HCT116 (cell line): ENCODE results near the gene ZNF512. TPM values are rescaled to one million over a fixed set of nuclear protein-coding genes. Genes with fewer than 3 reads are reported as not detected.

Experiments
- ATAC-seq: fragments of 200-7000 bp; cut with Tn5 transposase; 2 replicates; pipeline ENCODE4 v1.9.1; 2020; ENCODE audit warnings: mild to moderate bottlenecking, moderate library complexity
- BruUV-seq: library from RNA; stranded (reverse); fragments of 400-500 nt; replicated peaks from 2 replicates; lab custom pipeline; 2021; lab: Mats Ljungman, UMichigan
- CTCF ChIA-PET: fragments of 300-600 bp; sonication (Branson Sonifier 250); formaldehyde crosslinking; loops from one replicate; lab custom pipeline; 2021; ENCODE audit warnings: antibody characterized with exemption; lab: Charles Lee
- POLR2A ChIA-PET: fragments of 300-600, 350-600 bp; sonication (Branson Sonifier 250); formaldehyde crosslinking; loops from one replicate; lab custom pipeline; 2021; ENCODE audit warnings: antibody characterized with exemption; lab: Charles Lee
- RAD21 ChIA-PET, 2 experiments: fragments of 300-600 bp; sonication (Branson Sonifier 250); formaldehyde crosslinking; loops; one replicate each; lab custom pipeline; 2023; ENCODE audit warnings: low total read pairs in 2 of 2; ENCODE audit not compliant: uncharacterized antibody in 2 of 2, unreplicated experiment in 2 of 2, low non-redundant PET in 1 of 2; lab: Charles Lee
- DNase-seq: peaks from one replicate; pipeline ENCODE4 v3.0.0-alpha.2; 2010; ENCODE audit warnings: low read depth, low spot score
- H2AFZ ChIP-seq: fragments of 200-600 bp; shearing (Covaris generic), sonication (generic); 2 replicates; pipeline ENCODE4 v1.6.1; 2017; ENCODE audit warnings: low read depth, mixed run types, mixed read lengths, antibody characterized with exemption, low read length; ENCODE audit not compliant: poor library complexity, severe bottlenecking
- H3K27ac ChIP-seq: 2 replicates; pipeline ENCODE4 v1.5.1; 2012; ENCODE audit warnings: low read depth, low read length
- H3K27me3 ChIP-seq: fragments of 200-600 bp; sonication (generic); 2 replicates; pipeline ENCODE4 v1.6.1; 2016; ENCODE audit warnings: mixed run types, low read length, mixed read lengths; ENCODE audit not compliant: insufficient read depth
- H3K36me3 ChIP-seq, 2 experiments: fragments of 200-500 bp in 1 of 2; fragments of 200-600 bp in 1 of 2; sonication (Bioruptor generic) in 1 of 2; sonication (generic) in 1 of 2; 2 replicates each; pipeline versions ENCODE4 v1.5.1 to v1.6.1; 2014 to 2016; ENCODE audit warnings: low read length in 2 of 2, inconsistent platforms in 1 of 2, mixed read lengths in 1 of 2, mixed run types in 1 of 2; ENCODE audit not compliant: insufficient read depth in 2 of 2, control insufficient read depth in 1 of 2
- H3K4me1 ChIP-seq, 2 experiments: fragments of 200-600 bp in 1 of 2; sonication (generic) in 1 of 2; 2 replicates each; pipeline versions ENCODE4 v1.5.1 to v1.6.1; 2012 to 2017; ENCODE audit warnings: low read length in 2 of 2, inconsistent platforms in 1 of 2, mild to moderate bottlenecking in 1 of 2, mixed read lengths in 1 of 2, mixed run types in 1 of 2, moderate library complexity in 1 of 2; ENCODE audit not compliant: insufficient read depth in 2 of 2, control insufficient read depth in 1 of 2
- H3K4me2 ChIP-seq: fragments of 200-600 bp; sonication (generic); 2 replicates; pipeline ENCODE4 v1.6.1; 2017; ENCODE audit warnings: mixed run types, low read length, mixed read lengths
- H3K4me3 ChIP-seq, 2 experiments: fragments of 200-600 bp in 1 of 2; sonication (generic) in 1 of 2; replicated peaks in 1 of 2; 2 replicates each; pipeline ENCODE4 v1.5.1; 2011 to 2016; ENCODE audit warnings: low read length in 2 of 2, control low read depth in 1 of 2, low read depth in 1 of 2, mild to moderate bottlenecking in 1 of 2, mixed read lengths in 1 of 2, mixed run types in 1 of 2
- H3K79me2 ChIP-seq: fragments of 200-600 bp; sonication (generic); 2 replicates; pipeline ENCODE4 v1.6.1; 2017; ENCODE audit warnings: mild to moderate bottlenecking, mixed run types, low read length, moderate library complexity, mixed read lengths; ENCODE audit not compliant: insufficient read depth
- H3K9ac ChIP-seq: fragments of 200-600 bp; sonication (generic); 2 replicates; pipeline ENCODE4 v1.6.1; 2016; ENCODE audit warnings: low read length, mixed read lengths
- H3K9me2 ChIP-seq: fragments of 200-600 bp; sonication (generic), shearing (Covaris generic); 2 replicates; pipeline ENCODE4 v1.6.1; 2017; ENCODE audit warnings: mixed run types, mild to moderate bottlenecking, moderate library complexity; ENCODE audit not compliant: insufficient read depth
- H3K9me3 ChIP-seq, 2 experiments: fragments of 200-500 bp in 1 of 2; fragments of 200-600 bp in 1 of 2; sonication (Bioruptor generic) in 1 of 2; sonication (generic) in 1 of 2; 2 replicates each; pipeline ENCODE4 v1.6.1; 2014 to 2017; ENCODE audit warnings: low read length in 2 of 2, mixed read lengths in 2 of 2, inconsistent platforms in 1 of 2, low read depth in 1 of 2, mild to moderate bottlenecking in 1 of 2, mixed run types in 1 of 2, moderate library complexity in 1 of 2; ENCODE audit not compliant: control insufficient read depth in 1 of 2, insufficient read depth in 1 of 2
- H4K20me1 ChIP-seq: fragments of 200-600 bp; sonication (generic), shearing (Covaris generic); 2 replicates; pipeline ENCODE4 v1.6.1; 2017; ENCODE audit warnings: mixed run types, mild to moderate bottlenecking, moderate library complexity; ENCODE audit not compliant: insufficient read depth
- ATF3 ChIP-seq: IDR thresholded peaks from 2 replicates; pipeline ENCODE4 v1.6.1; 2012
- CTCF ChIP-seq, 3 experiments: fragments of 200-600 bp in 1 of 3; sonication (generic) in 1 of 3; IDR thresholded peaks in 2 of 3; conservative IDR thresholded peaks in 1 of 3; 2 replicates each; pipeline ENCODE4 v1.5.1; 2012 to 2017; ENCODE audit warnings: low read depth in 2 of 3, low read length in 2 of 3, antibody characterized with exemption in 1 of 3, borderline replicate concordance in 1 of 3, control low read depth in 1 of 3, mild to moderate bottlenecking in 1 of 3, mixed read lengths in 1 of 3, mixed run types in 1 of 3, moderate library complexity in 1 of 3; ENCODE audit not compliant: insufficient read depth in 1 of 3
- EGR1 ChIP-seq: IDR thresholded peaks from 2 replicates; pipeline ENCODE4 v1.6.1; 2012; ENCODE audit warnings: low read depth
- ELF1 ChIP-seq: IDR thresholded peaks from 2 replicates; pipeline ENCODE4 v1.6.1; 2012; ENCODE audit warnings: low read depth, borderline replicate concordance
- EZH2 ChIP-seq: fragments of 200-600 bp; sonication (generic); IDR thresholded peaks from 2 replicates; pipeline ENCODE4 v1.6.1; 2017; ENCODE audit warnings: antibody characterized with exemption, mixed run types
- FOSL1 ChIP-seq: IDR thresholded peaks from 2 replicates; pipeline ENCODE4 v1.6.1; 2012; ENCODE audit warnings: low read depth
- POLR2A ChIP-seq: IDR thresholded peaks from 2 replicates; pipeline ENCODE4 v1.7.0; 2011; ENCODE audit warnings: borderline replicate concordance; ENCODE audit not compliant: insufficient read depth, insufficient read length; ENCODE audit errors: extremely low read depth
- POLR2AphosphoS5 ChIP-seq: IDR thresholded peaks from 2 replicates; pipeline ENCODE4 v1.6.1; 2011; ENCODE audit warnings: mild to moderate bottlenecking, low read depth, low read length, moderate library complexity
- REST ChIP-seq: IDR thresholded peaks from 2 replicates; pipeline ENCODE4 v1.6.1; 2012; ENCODE audit warnings: low read depth
- SIN3A ChIP-seq: IDR thresholded peaks from 2 replicates; pipeline ENCODE4 v1.6.1; 2012; ENCODE audit warnings: low read depth
- SP1 ChIP-seq: IDR thresholded peaks from 2 replicates; pipeline ENCODE4 v1.6.1; 2012; ENCODE audit warnings: low read depth
- SRF ChIP-seq: IDR thresholded peaks from 2 replicates; pipeline ENCODE4 v1.6.1; 2012; ENCODE audit warnings: low read depth
- TCF7L2 ChIP-seq: IDR thresholded peaks from 2 replicates; pipeline ENCODE4 v1.7.0; 2011; ENCODE audit warnings: borderline replicate concordance, inconsistent platforms; ENCODE audit not compliant: insufficient read depth, insufficient read length; ENCODE audit errors: extremely low read depth
- YY1 ChIP-seq: IDR thresholded peaks from 2 replicates; pipeline ENCODE4 v1.6.1; 2011; ENCODE audit warnings: low read length, low read depth, moderate library complexity, mild to moderate bottlenecking; ENCODE audit not compliant: insufficient replicate concordance; ENCODE audit errors: extremely low read depth
- ZBTB33 ChIP-seq: IDR thresholded peaks from 2 replicates; pipeline ENCODE4 v1.6.1; 2011; ENCODE audit warnings: mild to moderate bottlenecking, low read length, moderate library complexity; ENCODE audit not compliant: insufficient replicate concordance; ENCODE audit errors: extremely low read depth
- ZFX ChIP-seq: fragments of 450-650 bp; IDR thresholded peaks from 2 replicates; pipeline ENCODE4 v1.6.1; 2017
- intact Hi-C: fragments of 100-400 bp; cut with micrococcal nuclease; formaldehyde crosslinking; loops from 2 replicates; pipeline ENCODE4 v1.10.0; 2022
- total RNA-seq: library from RNA; stranded (reverse); gene quantifications from one replicate; pipeline ENCODE4 v1.2.1, GENCODE V29; 2021; ENCODE audit not compliant: unreplicated experiment

ZNF512 gene
- total RNA-seq, 1 experiment from 2014 or later = 33.0 TPM

DNA sequence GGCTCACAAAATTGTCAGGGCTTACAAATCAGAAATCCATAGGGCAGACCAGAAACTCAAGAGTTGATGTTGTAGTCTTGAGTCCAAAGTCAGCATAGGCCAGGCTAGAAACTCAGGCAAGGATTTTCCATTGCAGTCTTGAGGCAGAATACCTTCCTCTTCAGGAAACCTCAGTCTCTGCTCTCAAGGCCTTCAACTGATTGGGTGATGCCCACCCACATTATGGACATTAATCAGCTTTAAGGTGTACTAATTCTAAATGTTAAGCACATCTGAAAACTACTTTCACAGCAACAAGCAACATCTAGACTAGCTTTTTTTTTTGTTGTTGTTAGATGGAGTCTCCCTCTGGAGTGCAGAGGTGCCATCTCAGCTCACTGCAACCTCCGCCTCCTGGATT, 31.3 kb upstream of the ZNF512 start:
- H2AFZ ChIP-seq = no peak overlapping the region
- BruUV-seq = no TSS peak
- intact Hi-C loops = no loop called here
- TF ChIP-seq EGR1 (no peak), POLR2AphosphoS5 (no peak), ZFX (no peak), SRF (no peak), CTCF (IDR thresholded peaks at IDR 0.05 in 2 of 3, conservative IDR thresholded peaks at IDR 0.05 in 1 of 3; ENCODE audit: borderline replicate concordance in 1 of 3, insufficient read depth in 1 of 3, low read depth in 2 of 3, low read length in 2 of 3) (no peak), EZH2 (no peak), TCF7L2 (no peak), SP1 (no peak), POLR2A (no peak), REST (no peak), ELF1 (no peak), YY1 (no peak), ZBTB33 (no peak), ATF3 (no peak), SIN3A (no peak), FOSL1 (no peak)
- RAD21 ChIA-PET = no interaction called here
- ATAC-seq (no peak), DNase-seq (no peak)
- H3K9ac ChIP-seq = no peak overlapping the region
- H3K27ac ChIP-seq = no peak overlapping the region
- no peaks in the 10 kb centered on the region for H4K20me1 ChIP-seq
- CTCF ChIA-PET = no interaction called here
- H3K4me3 ChIP-seq = no peak overlapping the region
- POLR2A ChIA-PET = no interaction called here
- H3K4me1 ChIP-seq = no peaks in the 10 kb centered on the region
- H3K79me2 ChIP-seq = no peaks in the 10 kb centered on the region
- H3K9me2 ChIP-seq = no peaks in the 10 kb centered on the region
- H3K36me3 ChIP-seq = no peaks in the 10 kb centered on the region
- H3K27me3 ChIP-seq = no peaks in the 10 kb centered on the region
- no peak overlapping the region for H3K4me2 ChIP-seq
- H3K9me3 ChIP-seq = no peaks in the 10 kb centered on the region
